OCI-LY7 (cell line): ENCODE data around the gene PCNT. TPM values are rescaled to one million over a fixed set of nuclear protein-coding genes. Genes with fewer than 3 reads are reported as not detected.

Source experiments
- BruUV-seq: library from RNA; stranded (reverse); fragments of 400-500 nt; replicated peaks from 2 replicates; lab custom pipeline; 2021; lab: Mats Ljungman, UMichigan
- CTCF ChIA-PET: fragments of 300-600 bp; sonication (Branson Sonifier 250); formaldehyde crosslinking; loops from one replicate; lab custom pipeline; 2022; ENCODE audit warnings: antibody characterized with exemption; ENCODE audit not compliant: unreplicated experiment; lab: Charles Lee
- POLR2A ChIA-PET: fragments of 300-600 bp; sonication (Branson Sonifier 250); formaldehyde crosslinking; loops from one replicate; lab custom pipeline; 2022; ENCODE audit warnings: antibody characterized with exemption; lab: Charles Lee
- DNase-seq: peaks from one replicate; pipeline ENCODE4 v3.0.0-alpha.2; 2015; ENCODE audit warnings: low spot score
- H2AFZ ChIP-seq: fragments of 200-600 bp; sonication (generic), shearing (Covaris generic); 2 replicates; pipeline ENCODE4 v1.6.1; 2014; ENCODE audit warnings: mild to moderate bottlenecking, antibody characterized with exemption, low read length, moderate library complexity
- H3K27ac ChIP-seq: fragments of 200-600 bp; sonication (generic); 2 replicates; pipeline ENCODE4 v1.5.1; 2014; ENCODE audit warnings: mixed run types, low read depth, mild to moderate bottlenecking, moderate library complexity, low read length, inconsistent platforms; ENCODE audit not compliant: poor library complexity, severe bottlenecking
- H3K36me3 ChIP-seq: fragments of 200-600 bp; sonication (generic); 2 replicates; pipeline ENCODE4 v1.6.1; 2014; ENCODE audit warnings: mild to moderate bottlenecking, antibody characterized with exemption, low read length, moderate library complexity, mixed read lengths; ENCODE audit not compliant: insufficient read depth
- H3K4me1 ChIP-seq: fragments of 200-600 bp; sonication (generic); 2 replicates; pipeline ENCODE4 v1.5.1; 2014; ENCODE audit warnings: mild to moderate bottlenecking, low read length; ENCODE audit not compliant: insufficient read depth, poor library complexity, severe bottlenecking
- H3K4me2 ChIP-seq: fragments of 200-600 bp; sonication (generic); 2 replicates; pipeline ENCODE4 v1.6.1; 2014; ENCODE audit warnings: mild to moderate bottlenecking, low read length
- H3K4me3 ChIP-seq: fragments of 200-600 bp; sonication (generic); 2 replicates; pipeline ENCODE4 v1.5.1; 2014; ENCODE audit warnings: mild to moderate bottlenecking, low read depth, low read length; ENCODE audit not compliant: poor library complexity, severe bottlenecking
- H3K79me2 ChIP-seq: fragments of 200-600 bp; sonication (generic); 2 replicates; pipeline ENCODE4 v1.6.1; 2016; ENCODE audit warnings: low read depth, mild to moderate bottlenecking, low read length, moderate library complexity, mixed read lengths; ENCODE audit not compliant: insufficient read depth
- H3K9me2 ChIP-seq: fragments of 200-600 bp; sonication (generic); 2 replicates; pipeline ENCODE4 v1.6.1; 2016; ENCODE audit warnings: mild to moderate bottlenecking, low read length, mixed read lengths; ENCODE audit not compliant: insufficient read depth
- H3K9me3 ChIP-seq: fragments of 200-600 bp; sonication (generic); 2 replicates; pipeline ENCODE4 v1.6.1; 2014; ENCODE audit warnings: mild to moderate bottlenecking, mixed run types, low read length, mixed read lengths
- H4K20me1 ChIP-seq: fragments of 200-600 bp; sonication (generic); 2 replicates; pipeline ENCODE4 v1.6.1; 2014; ENCODE audit warnings: mild to moderate bottlenecking, antibody characterized with exemption, low read length, moderate library complexity, mixed read lengths; ENCODE audit not compliant: insufficient read depth
- CTCF ChIP-seq: fragments of 200-600 bp; sonication (generic); conservative IDR thresholded peaks from 2 replicates; pipeline ENCODE4 v1.5.1; 2014; ENCODE audit warnings: mild to moderate bottlenecking, antibody characterized with exemption, low read length, moderate library complexity, mixed read lengths
- EZH2phosphoT487 ChIP-seq: fragments of 200-600 bp; sonication (generic); IDR thresholded peaks from 2 replicates; pipeline ENCODE4 v1.6.1; 2018; ENCODE audit warnings: low read depth, borderline replicate concordance, mild to moderate bottlenecking, mixed run types, antibody characterized with exemption, low read length, moderate library complexity, mixed read lengths
- intact Hi-C: fragments of 100-400 bp; cut with micrococcal nuclease; formaldehyde crosslinking; loops from one replicate; pipeline ENCODE4 v1.10.0; 2022; ENCODE audit not compliant: unreplicated experiment
- total RNA-seq, 2 experiments: library from RNA; depleted of rRNA in 1 of 2; stranded (reverse); fragments of >200 nt in 1 of 2; shearing (Covaris generic) in 1 of 2; gene quantifications; 2 replicates each; pipeline ENCODE4 v1.2.3, GENCODE V29; 2014 to 2022

PCNT gene
- total RNA-seq, 2 experiments from 2014 or later = 48.4 to 84.1 TPM

- ChIA-PET CTCF (no interaction called here), POLR2A (no interaction called here)
- Histone ChIP-seq H2AFZ (no peak overlapping the region), H3K4me2 (no peak overlapping the region), H3K9me2 (no peaks in the 10 kb centered on the region), H3K27ac (no peak overlapping the region), H3K79me2 (no peaks in the 10 kb centered on the region), H3K4me3 (no peak overlapping the region), H3K9me3 (no peaks in the 10 kb centered on the region), H3K36me3 (peaks cover 82% of the 10 kb centered on the region), H3K4me1 (no peaks in the 10 kb centered on the region), H4K20me1 (no peaks in the 10 kb centered on the region)
- no TSS peak for BruUV-seq
- TF ChIP-seq EZH2phosphoT487 (no peak), CTCF (no peak)
- DNase-seq = no peak
- intact Hi-C loops = no loop called here
These were observed 113.1 kb downstream of the PCNT start for GRCh38 chr21:46437096-46437498.

GRCh38 chr21:46437511-46437910 lies 113.6 kb downstream of the PCNT start:
- ChIA-PET CTCF (no interaction called here), POLR2A (no interaction called here)
- no peak overlapping the region for H3K27ac ChIP-seq
- H3K4me3 ChIP-seq = no peak overlapping the region
- H3K79me2 ChIP-seq = no peaks in the 10 kb centered on the region
- TF ChIP-seq CTCF = no peak
- TF ChIP-seq EZH2phosphoT487 = no peak
- no peaks in the 10 kb centered on the region for H3K4me1 ChIP-seq
- H3K9me3 ChIP-seq = no peaks in the 10 kb centered on the region
- H2AFZ ChIP-seq = no peak overlapping the region
- intact Hi-C loops = no loop called here
- H3K9me2 ChIP-seq = no peaks in the 10 kb centered on the region
- no peak for DNase-seq
- peaks cover 82% of the 10 kb centered on the region for H3K36me3 ChIP-seq
- H3K4me2 ChIP-seq = no peak overlapping the region
- no peaks in the 10 kb centered on the region for H4K20me1 ChIP-seq
- BruUV-seq = no TSS peak

- H4K20me1 ChIP-seq = no peaks in the 10 kb centered on the region
- no peaks in the 10 kb centered on the region for H3K9me2 ChIP-seq
- H3K4me3 ChIP-seq = no peak overlapping the region
- H2AFZ ChIP-seq = no peak overlapping the region
- ChIA-PET CTCF (no interaction called here), POLR2A (interaction anchor here (0.7 kb wide), 1 partner anchor 61 kb away, joined by 3 read pairs; no protein-coding TSS in a partner anchor)
- no peak overlapping the region for H3K4me2 ChIP-seq
- DNase-seq = no peak
- H3K36me3 ChIP-seq = peaks cover 88% of the 10 kb centered on the region
- TF ChIP-seq CTCF (no peak), EZH2phosphoT487 (no peak)
- no peaks in the 10 kb centered on the region for H3K4me1 ChIP-seq
- no TSS peak for BruUV-seq
- H3K9me3 ChIP-seq = no peaks in the 10 kb centered on the region
- intact Hi-C loops = no loop called here
- H3K79me2 ChIP-seq = no peaks in the 10 kb centered on the region
- no peak overlapping the region for H3K27ac ChIP-seq
These were observed 114.3 kb downstream of the PCNT start for GRCh38 chr21:46438241-46438640.
